HepG2 (cell line): ENCODE measurements around the gene APEX1. TPM values are rescaled to one million over a fixed set of nuclear protein-coding genes. Genes with fewer than 3 reads are reported as not detected.
A peak's percentile ranks its signal among the peaks of the same experiment; 100 is the strongest.

Experiments
- AGO1 ChIP-seq: fragments of 200-400 bp; formaldehyde crosslinking; IDR thresholded peaks from 2 replicates; pipeline ENCODE4 v1.6.1; 2017; ENCODE audit warnings: mild to moderate bottlenecking, low read depth, low read length, moderate library complexity; ENCODE audit not compliant: poor library complexity, severe bottlenecking
- CHCHD3 ChIP-seq: sonication (generic); formaldehyde crosslinking; IDR thresholded peaks from 2 replicates; pipeline ENCODE4 v1.8.0; 2022; ENCODE audit warnings: mild to moderate bottlenecking, missing genetic modification reagents, moderate library complexity
- CHD4 ChIP-seq: fragments of 200-600 bp; sonication (generic); IDR thresholded peaks from 2 replicates; pipeline ENCODE4 v1.7.0; 2017; ENCODE audit warnings: mild to moderate bottlenecking, low read length, borderline replicate concordance
- DNMT1 ChIP-seq: sonication (generic); formaldehyde crosslinking; IDR thresholded peaks from 2 replicates; pipeline ENCODE4 v1.5.1; 2020; ENCODE audit warnings: mild to moderate bottlenecking, missing genetic modification reagents
- ETV6 ChIP-seq: sonication (generic); formaldehyde crosslinking; conservative IDR thresholded peaks from 2 replicates; pipeline ENCODE4 v1.4.0; 2020; ENCODE audit warnings: missing genetic modification reagents
- HNF4G ChIP-seq, 2 experiments: sonication (generic) in 1 of 2; formaldehyde crosslinking in 1 of 2; IDR thresholded peaks; 2 replicates each; pipeline versions ENCODE4 v1.4.0 to v1.6.1; 2011 to 2020; ENCODE audit warnings: borderline replicate concordance in 2 of 2, low read depth in 2 of 2, mild to moderate bottlenecking in 2 of 2, low read length in 1 of 2, missing genetic modification reagents in 1 of 2, moderate library complexity in 1 of 2
- IKZF1 ChIP-seq: fragments of 450-650 bp; IDR thresholded peaks from 2 replicates; pipeline ENCODE4 v1.7.1; 2016
- KDM6A ChIP-seq: IDR thresholded peaks from 2 replicates; pipeline ENCODE4 v1.6.1; 2016; ENCODE audit warnings: low read depth
- MXD4 ChIP-seq: IDR thresholded peaks from 2 replicates; pipeline ENCODE4 v1.6.1; 2016; ENCODE audit warnings: mild to moderate bottlenecking, missing biosample characterization, missing genetic modification reagents
- NR3C1 ChIP-seq: sonication (generic); formaldehyde crosslinking; IDR thresholded peaks from 2 replicates; pipeline ENCODE4 v1.4.0; 2020; ENCODE audit warnings: missing genetic modification reagents
- PCBP1 ChIP-seq: fragments of 200-400 bp; formaldehyde crosslinking; IDR thresholded peaks from 2 replicates; pipeline ENCODE4 v1.6.1; 2017; ENCODE audit warnings: mild to moderate bottlenecking, low read depth, low read length, borderline replicate concordance
- SAFB2 ChIP-seq: sonication (generic); formaldehyde crosslinking; IDR thresholded peaks from 2 replicates; pipeline ENCODE4 v1.5.1; 2020; ENCODE audit warnings: missing genetic modification reagents, low read depth, mild to moderate bottlenecking, borderline replicate concordance
- ZBTB10 ChIP-seq: sonication (generic); formaldehyde crosslinking; IDR thresholded peaks from 2 replicates; pipeline ENCODE4 v1.4.0; 2020; ENCODE audit warnings: missing genetic modification reagents, borderline replicate concordance
- ZBTB43 ChIP-seq: sonication (generic); formaldehyde crosslinking; conservative IDR thresholded peaks from 2 replicates; pipeline ENCODE4 v1.4.0; 2020; ENCODE audit warnings: missing genetic modification reagents
- ZFP41 ChIP-seq: sonication (generic); formaldehyde crosslinking; IDR thresholded peaks from 2 replicates; pipeline ENCODE4 v1.4.0; 2020; ENCODE audit warnings: mild to moderate bottlenecking, missing genetic modification reagents, borderline replicate concordance
- ZFY ChIP-seq: sonication (generic); formaldehyde crosslinking; IDR thresholded peaks from 2 replicates; pipeline ENCODE4 v1.4.0; 2020; ENCODE audit warnings: missing genetic modification reagents
- ZNF207 ChIP-seq: fragments of 450-650 bp; IDR thresholded peaks from 2 replicates; pipeline ENCODE4 v1.6.1; 2016; ENCODE audit warnings: antibody characterized with exemption, borderline replicate concordance
- ZNF34 ChIP-seq: sonication (generic); formaldehyde crosslinking; IDR thresholded peaks from 2 replicates; pipeline ENCODE4 v1.4.0; 2020; ENCODE audit warnings: mild to moderate bottlenecking, missing genetic modification reagents, borderline replicate concordance
- ZNF451 ChIP-seq: sonication (generic); formaldehyde crosslinking; IDR thresholded peaks from 2 replicates; pipeline ENCODE4 v1.5.0; 2020; ENCODE audit warnings: mild to moderate bottlenecking, missing genetic modification reagents
- ZNF780A ChIP-seq: sonication (generic); formaldehyde crosslinking; IDR thresholded peaks from 2 replicates; pipeline ENCODE4 v1.8.0; 2022; ENCODE audit warnings: mild to moderate bottlenecking, missing genetic modification reagents, moderate library complexity
- ZNF841 ChIP-seq: sonication (generic); formaldehyde crosslinking; IDR thresholded peaks from 2 replicates; pipeline ENCODE4 v1.8.1; 2023; ENCODE audit warnings: missing genetic modification reagents, borderline replicate concordance
- polyA plus RNA-seq, 8 experiments: library from polyadenylated mRNA; depleted of rRNA in 3 of 8; stranded (reverse) in 7 of 8; unstranded in 1 of 8; fragments of >200 nt; fragmentation: Illumina TruSeq in 4 of 8; extraction: Trizol in 4 of 8; gene quantifications; 2 replicates each; pipeline versions ENCODE4 v1.2.1 to v1.2.3, GENCODE V29; 2011 to 2016; ENCODE audit warnings: low read depth in 4 of 8, missing spikeins in 1 of 8, mixed read lengths in 1 of 8; ENCODE audit not compliant: insufficient read depth in 1 of 8
- total RNA-seq, 5 experiments: library from RNA; depleted of rRNA; stranded (reverse); fragments of >200 nt; fragmentation: Illumina TruSeq; extraction: Trizol; gene quantifications; 2 replicates each; pipeline ENCODE4 v1.2.3, GENCODE V29; 2016; ENCODE audit warnings: low read depth in 1 of 5
- TF ChIP-seq, protein P1 (sequence below): sonication (generic); formaldehyde crosslinking; IDR thresholded peaks from 2 replicates; pipeline ENCODE4 v1.5.1; 2020; ENCODE audit warnings: mild to moderate bottlenecking, missing genetic modification reagents

APEX1 gene
- total and polyA plus RNA-seq, 2 of the 13 experiments (the other 11 are each of a cell fraction or from before 2014, with no cell fraction given): 171 to 405 TPM

DNA sequence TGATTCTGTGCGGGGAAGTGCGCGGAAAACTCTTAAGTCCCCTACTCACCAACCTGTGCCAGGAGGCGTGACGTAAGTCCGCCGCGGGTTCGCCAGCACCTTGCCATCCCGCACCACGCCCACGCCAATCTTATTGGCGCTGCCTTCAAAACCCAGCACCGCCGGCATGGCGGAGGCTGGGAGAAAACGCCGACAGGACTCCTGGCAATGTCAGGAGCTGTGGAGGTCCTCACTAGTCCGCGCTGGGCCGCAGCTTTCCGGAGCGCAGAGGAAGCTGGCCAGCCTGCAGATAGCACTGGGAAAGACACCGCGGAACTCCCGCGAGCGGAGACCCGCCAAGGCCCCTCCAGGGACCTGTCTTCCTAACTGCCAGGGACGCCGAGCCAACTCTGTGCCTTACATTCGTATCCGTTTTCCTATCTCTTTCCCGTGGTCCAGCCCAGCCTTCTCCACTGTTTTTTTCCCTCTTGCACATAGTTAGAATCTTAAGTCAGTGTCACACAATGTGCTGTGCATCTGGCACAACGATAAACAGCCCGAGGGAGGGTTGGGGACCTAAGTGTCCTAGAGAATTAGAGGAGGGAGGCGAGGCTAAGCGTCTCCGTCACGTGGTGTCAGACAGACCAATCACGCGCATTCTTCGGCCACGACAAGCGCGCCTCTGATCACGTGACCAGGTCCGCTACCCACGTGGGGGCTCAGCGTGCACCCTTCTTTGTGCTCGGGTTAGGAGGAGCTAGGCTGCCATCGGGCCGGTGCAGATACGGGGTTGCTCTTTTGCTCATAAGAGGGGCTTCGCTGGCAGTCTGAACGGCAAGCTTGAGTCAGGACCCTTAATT, at the start of gene APEX1, which contains the start of gene OSGEP (continued):
- TF ChIP-seq ZNF207: peak; percentile 99; the same call in 1 of the 2 replicates
- no peak for TF ChIP-seq ZNF841 (CRISPR knock-in tag)
- TF ChIP-seq ZBTB43: peak; percentile 50; the same call in 1 of the 2 replicates
- TF ChIP-seq MXD4 (CRISPR knock-in tag): peak; percentile 100
- peak; percentile 27 for TF ChIP-seq SAFB2 (CRISPR knock-in tag)
- no peak for TF ChIP-seq KDM6A (CRISPR knock-in tag)
- 0 out of 2 replicates have a peak, but pooled peaks have one; percentile 32 for TF ChIP-seq CHD4
- TF ChIP-seq, protein P1, sequence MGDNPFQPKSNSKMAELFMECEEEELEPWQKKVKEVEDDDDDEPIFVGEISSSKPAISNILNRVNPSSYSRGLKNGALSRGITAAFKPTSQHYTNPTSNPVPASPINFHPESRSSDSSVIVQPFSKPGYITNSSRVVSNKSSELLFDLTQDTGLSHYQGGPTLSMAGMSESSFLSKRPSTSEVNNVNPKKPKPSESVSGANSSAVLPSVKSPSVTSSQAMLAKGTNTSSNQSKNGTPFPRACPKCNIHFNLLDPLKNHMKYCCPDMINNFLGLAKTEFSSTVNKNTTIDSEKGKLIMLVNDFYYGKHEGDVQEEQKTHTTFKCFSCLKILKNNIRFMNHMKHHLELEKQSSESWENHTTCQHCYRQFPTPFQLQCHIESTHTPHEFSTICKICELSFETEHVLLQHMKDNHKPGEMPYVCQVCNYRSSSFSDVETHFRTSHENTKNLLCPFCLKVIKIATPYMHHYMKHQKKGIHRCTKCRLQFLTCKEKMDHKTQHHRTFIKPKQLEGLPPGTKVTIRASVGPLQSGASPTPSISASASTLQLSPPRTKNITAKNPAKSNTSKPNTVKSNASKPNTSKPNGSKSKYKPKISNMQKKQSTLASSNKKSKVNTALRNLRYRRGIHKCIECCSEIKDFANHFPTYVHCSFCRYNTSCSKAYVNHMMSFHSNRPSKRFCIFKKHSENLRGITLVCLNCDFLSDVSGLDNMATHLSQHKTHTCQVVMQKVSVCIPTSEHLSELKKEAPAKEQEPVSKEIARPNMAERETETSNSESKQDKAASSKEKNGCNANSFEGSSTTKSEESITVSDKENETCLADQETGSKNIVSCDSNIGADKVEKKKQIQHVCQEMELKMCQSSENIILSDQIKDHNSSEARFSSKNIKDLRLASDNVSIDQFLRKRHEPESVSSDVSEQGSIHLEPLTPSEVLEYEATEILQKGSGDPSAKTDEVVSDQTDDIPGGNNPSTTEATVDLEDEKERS (CRISPR knock-in tag): no peak
- no peak; the same call in 1 of the 2 replicates for TF ChIP-seq DNMT1 (CRISPR knock-in tag)
- TF ChIP-seq IKZF1: no peak
- peak; percentile 74 for TF ChIP-seq ZNF34
- TF ChIP-seq ZFP41 (CRISPR knock-in tag): peak; percentile 20; the same call in 1 of the 2 replicates
- peak; percentile 87 for TF ChIP-seq ZFY (CRISPR knock-in tag)
- 0 out of 2 replicates have a peak, but pooled peaks have one; percentile 5 for TF ChIP-seq HNF4G (IDR thresholded peaks at IDR 0.05; ENCODE audit: borderline replicate concordance, low read depth, low read length)
- TF ChIP-seq HNF4G (CRISPR knock-in tag; IDR thresholded peaks at IDR 0.05; ENCODE audit: borderline replicate concordance, low read depth): no peak
- TF ChIP-seq PCBP1: no peak
- TF ChIP-seq ZNF780A (CRISPR knock-in tag): no peak
- TF ChIP-seq NR3C1 (CRISPR knock-in tag): no peak
- no peak; the same call in 1 of the 2 replicates for TF ChIP-seq CHCHD3 (CRISPR knock-in tag)
- TF ChIP-seq ZBTB10: peak; percentile 63; the same call in 1 of the 2 replicates
- peak; percentile 78 for TF ChIP-seq ZNF451 (CRISPR knock-in tag)
- peak; percentile 82 for TF ChIP-seq AGO1
- peak; percentile 81 for TF ChIP-seq ETV6 (CRISPR knock-in tag)
